ENCODE data around the gene SMOC2. TPM values are rescaled to one million over a fixed set of nuclear protein-coding genes. Genes with fewer than 3 reads are reported as not detected.

SMOC2 gene
- polyA plus RNA-seq, 3 donors, result not detected

- Histone ChIP-seq H4K20me1 (ENCODE audit: insufficient read depth, low read length) (no peaks in the 10 kb centered on the region), H3K79me2 (ENCODE audit: insufficient read depth, low read length) (no peaks in the 10 kb centered on the region), H3K9ac (ENCODE audit: insufficient read depth, low read length, poor library complexity, severe bottlenecking) (no peak overlapping the region), H3K4me3 (replicated peaks in 1 of 3; ENCODE audit: low read depth in 2 of 3, low read length in 3 of 3) (no peak overlapping the region), H2AFZ (ENCODE audit: insufficient read depth, low read depth, low read length, poor library complexity, severe bottlenecking) (no peak overlapping the region), H3K4me1 (ENCODE audit: control insufficient read depth in 1 of 2, insufficient read depth in 2 of 2, low read length in 2 of 2) (no peaks in the 10 kb centered on the region), H3K9me3 (replicated peaks in 1 of 2; ENCODE audit: control insufficient read depth in 1 of 2, insufficient read depth in 1 of 2, low read length in 2 of 2) (peaks cover 0 to 22% of the 10 kb centered on the region in 2 donors), H3K4me2 (replicated peaks; ENCODE audit: extremely low read depth, low read length, poor library complexity, severe bottlenecking) (no peak overlapping the region), H3K27ac (ENCODE audit: low read depth in 1 of 2, low read length in 2 of 2) (no peak overlapping the region), H3K27me3 (ENCODE audit: control insufficient read depth in 2 of 2, insufficient read depth in 2 of 2, low read length in 2 of 2) (no peaks in the 10 kb centered on the region), H3K36me3 (replicated peaks in 1 of 2; ENCODE audit: control insufficient read depth in 1 of 2, insufficient read depth in 2 of 2, low read length in 2 of 2) (no peaks in the 10 kb centered on the region)
- Mint-ChIP-seq H3K4me1 (no peaks in the 10 kb centered on the region), H3K4me3 (no peak overlapping the region), H3K27me3 (ENCODE audit: low read depth in 3 of 3) (peaks cover 0 to 4% (median 3%) of the 10 kb centered on the region in 3 donors), H3K27ac (no peak overlapping the region), H3K9me3 (peaks cover 5 to 34% (median 10%) of the 10 kb centered on the region in 7 donors), H3K36me3 (no peaks in the 10 kb centered on the region)
- intact Hi-C loops (cut with micrococcal nuclease), result no loop called here
- WGBS (ENCODE audit: insufficient coverage), result 71% methylated on average over 6 of the region's 7 CpGs
- DNase-seq, result no peak
- TF ChIP-seq CTCF (IDR thresholded peaks at IDR 0.05), result no peak
These were observed 165.0 kb downstream of the SMOC2 start for GRCh38 chr6:168605964-168606363.

- Histone ChIP-seq H3K27me3 (ENCODE audit: control insufficient read depth in 2 of 2, insufficient read depth in 2 of 2, low read length in 2 of 2) (no peaks in the 10 kb centered on the region), H3K4me2 (replicated peaks; ENCODE audit: extremely low read depth, low read length, poor library complexity, severe bottlenecking) (no peak overlapping the region), H3K4me1 (ENCODE audit: control insufficient read depth in 1 of 2, insufficient read depth in 2 of 2, low read length in 2 of 2) (no peaks in the 10 kb centered on the region), H4K20me1 (ENCODE audit: insufficient read depth, low read length) (no peaks in the 10 kb centered on the region), H3K27ac (ENCODE audit: low read depth in 1 of 2, low read length in 2 of 2) (no peak overlapping the region), H3K36me3 (replicated peaks in 1 of 2; ENCODE audit: control insufficient read depth in 1 of 2, insufficient read depth in 2 of 2, low read length in 2 of 2) (no peaks in the 10 kb centered on the region), H3K4me3 (replicated peaks in 1 of 3; ENCODE audit: low read depth in 2 of 3, low read length in 3 of 3) (no peak overlapping the region), H3K9me3 (replicated peaks in 1 of 2; ENCODE audit: control insufficient read depth in 1 of 2, insufficient read depth in 1 of 2, low read length in 2 of 2) (peaks cover 0 to 22% of the 10 kb centered on the region in 2 donors), H2AFZ (ENCODE audit: insufficient read depth, low read depth, low read length, poor library complexity, severe bottlenecking) (no peak overlapping the region), H3K79me2 (ENCODE audit: insufficient read depth, low read length) (no peaks in the 10 kb centered on the region), H3K9ac (ENCODE audit: insufficient read depth, low read length, poor library complexity, severe bottlenecking) (no peak overlapping the region)
- no peak for TF ChIP-seq CTCF (IDR thresholded peaks at IDR 0.05)
- intact Hi-C loops (cut with micrococcal nuclease), result no loop called here
- Mint-ChIP-seq H3K27ac (no peak overlapping the region), H3K27me3 (ENCODE audit: low read depth in 3 of 3) (peaks cover 0 to 4% (median 3%) of the 10 kb centered on the region in 3 donors), H3K36me3 (no peaks in the 10 kb centered on the region), H3K9me3 (peaks cover 5 to 33% (median 10%) of the 10 kb centered on the region in 7 donors), H3K4me3 (no peak overlapping the region), H3K4me1 (no peaks in the 10 kb centered on the region)
- no peak for DNase-seq
- WGBS (ENCODE audit: insufficient coverage), result 95% methylated on average over 15 of the region's 16 CpGs
These were observed 165.7 kb downstream of the SMOC2 start for GRCh38 chr6:168606722-168607121.

Measured in CD14-positive monocyte (primary cell).